OCI-LY1 (cell line): Measurements from ENCODE around the gene SLC24A3.

Experiments
- H2AFZ ChIP-seq: fragments of 200-600 bp; sonication (generic), shearing (Covaris generic); 2 replicates; pipeline ENCODE4 v1.6.0; 2014; ENCODE audit warnings: antibody characterized with exemption, mild to moderate bottlenecking, low read length
- H3F3A ChIP-seq: fragments of 200-600 bp; sonication (generic), shearing (Covaris generic); 2 replicates; pipeline ENCODE4 v1.6.0; 2014; ENCODE audit warnings: mild to moderate bottlenecking, antibody characterized with exemption, low read length, moderate library complexity; ENCODE audit not compliant: insufficient read depth
- H3K27ac ChIP-seq: fragments of 200-600 bp; sonication (generic); 2 replicates; pipeline ENCODE4 v1.5.1; 2014; ENCODE audit warnings: low read length, mixed run types, mild to moderate bottlenecking, low read depth; ENCODE audit not compliant: poor library complexity, severe bottlenecking
- H3K27me3 ChIP-seq: fragments of 200-600 bp; sonication (generic); 2 replicates; pipeline ENCODE4 v1.6.0; 2014; ENCODE audit warnings: antibody characterized with exemption, mild to moderate bottlenecking, low read length, moderate library complexity; ENCODE audit not compliant: insufficient read depth
- H3K36me3 ChIP-seq: fragments of 200-600 bp; sonication (generic); 2 replicates; pipeline ENCODE4 v1.6.1; 2014; ENCODE audit warnings: mild to moderate bottlenecking, antibody characterized with exemption, low read length, moderate library complexity, mixed read lengths; ENCODE audit not compliant: insufficient read depth
- H3K4me1 ChIP-seq: fragments of 200-600 bp; sonication (generic); 2 replicates; pipeline ENCODE4 v1.5.1; 2014; ENCODE audit warnings: mild to moderate bottlenecking, low read length, moderate library complexity; ENCODE audit not compliant: insufficient read depth, severe bottlenecking
- H3K4me2 ChIP-seq: fragments of 200-600 bp; sonication (generic), shearing (Covaris generic); 2 replicates; pipeline ENCODE4 v1.6.1; 2014; ENCODE audit warnings: low read length
- H3K4me3 ChIP-seq: fragments of 200-600 bp; sonication (generic); 2 replicates; pipeline ENCODE4 v1.5.1; 2014; ENCODE audit warnings: low read length, low read depth, mild to moderate bottlenecking, mixed read lengths; ENCODE audit not compliant: poor library complexity, severe bottlenecking
- H3K79me2 ChIP-seq: fragments of 200-600 bp; shearing (Covaris generic); 2 replicates; pipeline ENCODE4 v1.6.1; 2016; ENCODE audit warnings: mixed run types, low read length, mixed read lengths; ENCODE audit not compliant: insufficient read depth
- H3K9ac ChIP-seq: fragments of 200-600 bp; sonication (generic), shearing (Covaris generic); 2 replicates; pipeline ENCODE4 v1.6.1; 2014; ENCODE audit warnings: mild to moderate bottlenecking, low read length, mixed read lengths
- H3K9me2 ChIP-seq: fragments of 200-600 bp; sonication (generic), shearing (Covaris generic); 2 replicates; pipeline ENCODE4 v1.6.1; 2014; ENCODE audit warnings: low read depth, mild to moderate bottlenecking, low read length, mixed read lengths
- H3K9me3 ChIP-seq: fragments of 200-600 bp; shearing (Covaris generic); 2 replicates; pipeline ENCODE4 v1.6.1; 2014; ENCODE audit warnings: low read length, mixed read lengths
- H4K20me1 ChIP-seq: fragments of 200-600 bp; sonication (generic), shearing (Covaris generic); 2 replicates; pipeline ENCODE4 v1.6.0; 2016; ENCODE audit warnings: mild to moderate bottlenecking, low read length; ENCODE audit not compliant: insufficient read depth
- CTCF ChIP-seq: fragments of 200-600 bp; sonication (generic), shearing (Covaris generic); IDR thresholded peaks from 2 replicates; pipeline ENCODE4 v1.5.1; 2017; ENCODE audit warnings: mild to moderate bottlenecking, antibody characterized with exemption, low read length, moderate library complexity, mixed read lengths
- EZH2 ChIP-seq: fragments of 200-600 bp; sonication (generic), shearing (Covaris generic); IDR thresholded peaks from 2 replicates; pipeline ENCODE4 v1.8.0; 2017; ENCODE audit warnings: borderline replicate concordance, mixed run types, mild to moderate bottlenecking, antibody characterized with exemption, low read length, moderate library complexity, mixed read lengths

The SLC24A3 gene

DNA sequence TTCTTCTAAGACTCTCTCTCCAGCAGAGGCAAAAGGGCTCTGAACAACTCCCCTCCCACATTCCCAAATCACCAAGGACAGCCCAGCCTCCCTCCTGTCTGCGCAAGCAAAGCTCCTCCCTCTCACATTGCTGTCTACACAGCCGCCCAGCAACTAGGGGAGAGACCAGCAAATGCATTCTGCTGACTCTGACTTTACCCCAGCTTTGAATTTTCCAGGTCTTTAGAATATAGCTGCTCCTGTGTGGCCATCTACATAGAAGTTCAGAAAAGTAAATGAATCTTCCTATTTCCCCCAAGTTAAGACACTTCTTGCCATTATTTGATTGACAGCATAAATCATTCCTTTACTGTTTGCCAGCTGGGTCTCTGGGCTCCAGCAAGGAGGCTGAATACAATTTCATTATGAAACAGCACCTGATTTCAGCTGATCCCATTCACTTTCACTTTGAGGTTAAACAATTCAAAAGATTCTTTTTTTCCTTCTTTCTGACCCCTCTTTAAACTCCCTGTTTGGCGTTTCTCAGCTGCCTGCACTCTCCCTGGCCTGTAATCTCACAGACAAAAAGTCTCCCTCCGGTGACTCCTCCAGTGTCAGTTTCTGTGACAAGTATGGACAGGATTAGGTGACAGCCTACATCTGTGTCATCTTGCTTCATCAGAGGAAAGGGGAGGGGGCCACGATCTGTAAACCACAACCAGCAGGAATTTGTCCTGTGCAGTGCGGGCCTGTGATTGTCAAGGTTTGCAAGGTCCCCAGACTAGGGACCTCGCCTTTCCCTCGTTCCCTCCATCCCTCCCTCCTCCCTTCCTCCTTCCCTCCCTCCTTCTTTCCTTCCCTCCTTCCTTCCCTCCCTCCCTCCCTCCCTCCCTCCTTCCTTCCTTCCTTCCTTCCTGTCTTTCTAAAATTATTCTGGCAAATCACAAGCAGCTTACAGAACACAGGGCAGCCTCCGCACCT is 340.1 kb downstream of the SLC24A3 start:
- Histone ChIP-seq H3K4me1 (no peaks in the 10 kb centered on the region), H2AFZ (no peak overlapping the region), H4K20me1 (no peaks in the 10 kb centered on the region), H3K27ac (no peak overlapping the region), H3K9me3 (no peaks in the 10 kb centered on the region), H3F3A (no peaks in the 10 kb centered on the region), H3K36me3 (no peaks in the 10 kb centered on the region), H3K4me2 (no peak overlapping the region), H3K79me2 (no peaks in the 10 kb centered on the region), H3K9me2 (no peaks in the 10 kb centered on the region), H3K9ac (no peak overlapping the region), H3K27me3 (no peaks in the 10 kb centered on the region), H3K4me3 (no peak overlapping the region)
- TF ChIP-seq CTCF (no peak), EZH2 (no peak)

GRCh38 chr20:19554666-19555065 is 342.2 kb downstream of the SLC24A3 start:
- Histone ChIP-seq H3K9me3 (no peaks in the 10 kb centered on the region), H3K36me3 (no peaks in the 10 kb centered on the region), H3K27me3 (no peaks in the 10 kb centered on the region), H3K9ac (no peak overlapping the region), H3K9me2 (no peaks in the 10 kb centered on the region), H3K4me1 (no peaks in the 10 kb centered on the region), H3K79me2 (no peaks in the 10 kb centered on the region), H3K27ac (no peak overlapping the region), H3F3A (no peaks in the 10 kb centered on the region), H3K4me3 (no peak overlapping the region), H2AFZ (no peak overlapping the region), H4K20me1 (no peaks in the 10 kb centered on the region), H3K4me2 (no peak overlapping the region)
- TF ChIP-seq EZH2: no peak
- no peak for TF ChIP-seq CTCF

DNA sequence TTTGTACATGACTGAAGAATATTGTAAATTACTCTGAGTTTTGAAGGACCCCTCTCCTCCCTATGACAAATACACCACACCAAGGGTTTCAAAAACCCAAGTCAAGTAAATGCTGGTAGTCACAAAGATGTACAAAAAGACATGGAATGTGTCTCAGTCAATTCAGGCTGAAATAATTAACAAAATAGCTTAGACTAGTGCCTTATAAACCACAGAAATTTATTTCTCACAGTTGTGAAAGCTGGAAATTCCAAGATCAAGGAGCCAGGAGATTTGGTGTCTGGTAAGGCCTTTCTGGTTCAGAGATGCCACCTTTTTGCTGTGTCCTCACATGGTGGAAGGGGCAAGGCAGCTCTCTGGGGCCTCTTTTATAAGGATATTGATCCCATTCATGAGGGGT is 343.3 kb downstream of the SLC24A3 start:
- Histone ChIP-seq H4K20me1 (no peaks in the 10 kb centered on the region), H3K79me2 (no peaks in the 10 kb centered on the region)

More for the DNA sequence above, 343.3 kb downstream of the SLC24A3 start:
- no peaks in the 10 kb centered on the region for H3K9me3 ChIP-seq
- no peaks in the 10 kb centered on the region for H3K36me3 ChIP-seq
- H3K4me2 ChIP-seq: no peak overlapping the region
- no peaks in the 10 kb centered on the region for H3F3A ChIP-seq
- no peak overlapping the region for H3K9ac ChIP-seq
- no peaks in the 10 kb centered on the region for H3K27me3 ChIP-seq
- H3K9me2 ChIP-seq: no peaks in the 10 kb centered on the region
- H3K27ac ChIP-seq: no peak overlapping the region
- H3K4me3 ChIP-seq: no peak overlapping the region
- TF ChIP-seq EZH2: no peak
- TF ChIP-seq CTCF: no peak
- no peak overlapping the region for H2AFZ ChIP-seq
- H3K4me1 ChIP-seq: no peaks in the 10 kb centered on the region
